Upper lobe of left lung (tissue), 6 donors: ENCODE measurements around the gene KCTD14. TPM values are rescaled to one million over a fixed set of nuclear protein-coding genes. Genes with fewer than 3 reads are reported as not detected.

ENCODE experiments used
- ATAC-seq, 2 donors: fragments of 200-7000 bp; cut with Tn5 transposase; one replicate each; pipeline ENCODE4 v1.9.1; 2022; ENCODE audit warnings: mild to moderate bottlenecking in 2 of 2, moderate library complexity in 2 of 2; ENCODE audit not compliant: low FRiP score in 2 of 2
- DNase-seq, 2 donors: peaks; one replicate each; pipeline ENCODE4 v3.0.0-alpha.2; 2019 to 2020
- H3K27ac ChIP-seq, 4 donors: fragments of 200-600 bp; sonication (generic); one replicate each; pipeline ENCODE4 v1.5.1; 2016 to 2019
- H3K27me3 ChIP-seq, 4 donors: fragments of 200-600 bp; sonication (generic); one replicate each; pipeline ENCODE4 v1.5.1; 2017 to 2019
- H3K36me3 ChIP-seq, 4 donors: fragments of 200-600 bp; sonication (generic); one replicate each; pipeline ENCODE4 v1.5.1; 2016 to 2019
- H3K4me1 ChIP-seq, 4 donors: fragments of 200-600 bp; sonication (generic); one replicate each; pipeline ENCODE4 v1.5.1; 2018 to 2019
- H3K4me3 ChIP-seq, 4 donors: fragments of 200-600 bp; sonication (generic); one replicate each; pipeline ENCODE4 v1.5.1; 2017 to 2019; ENCODE audit warnings: mild to moderate bottlenecking in 2 of 4, moderate library complexity in 1 of 4
- H3K9me3 ChIP-seq, 4 donors: fragments of 200-600 bp; sonication (generic); one replicate each; pipeline ENCODE4 v1.5.1; 2018 to 2019
- CTCF ChIP-seq, 6 experiments: fragments of 450-650 bp in 4 of 6; fragments of 200-600 bp in 2 of 6; sonication (generic) in 2 of 6; IDR thresholded peaks; one replicate each; pipeline ENCODE4 v1.5.1; 2016 to 2019; ENCODE audit warnings: antibody characterized with exemption in 6 of 6
- EP300 ChIP-seq, 4 donors: sonication (generic); formaldehyde crosslinking; IDR thresholded peaks; one replicate each; pipeline ENCODE4 v1.5.1; 2017; ENCODE audit warnings: antibody characterized with exemption in 4 of 4, control low read depth in 2 of 4
- POLR2A ChIP-seq, 4 donors: fragments of 450-650 bp; IDR thresholded peaks; one replicate each; pipeline ENCODE4 v1.5.1; 2016 to 2017; ENCODE audit warnings: antibody characterized with exemption in 4 of 4, mild to moderate bottlenecking in 2 of 4
- POLR2AphosphoS5 ChIP-seq, 2 donors: sonication (generic); formaldehyde crosslinking; IDR thresholded peaks; one replicate each; pipeline ENCODE4 v1.5.1; 2017; ENCODE audit warnings: antibody characterized with exemption in 2 of 2
- WGBS, 2 donors: methylation state at CpG; one replicate each; pipeline ENCODE4 v1.1.5; 2017 to 2018; 5-methylcytosine and 5-hydroxymethylcytosine counted together
- total RNA-seq, 6 donors: library from RNA; depleted of rRNA in 4 of 6; stranded (reverse); fragments of >200 nt in 4 of 6; gene quantifications; one replicate each; pipeline versions ENCODE4 v1.1.0 to v1.2.1, GENCODE V29; 2016 to 2021
- donor health status: DM: no; HTN: no; CAD: no; lungs with moderate emphysema.
- donor health status: DM: no; HTN: yes; CAD: no; lungs with severe emphysema.

The KCTD14 gene
- total RNA-seq, 6 donors from 2014 or later: 10.3 to 28.6 (median 24.3) TPM

- no peaks in the 10 kb centered on the region for H3K9me3 ChIP-seq
- H3K36me3 ChIP-seq: no peaks in the 10 kb centered on the region
- H3K27me3 ChIP-seq: no peaks in the 10 kb centered on the region
- WGBS, 2 donors: 82 to 88% methylated on average over 2 of the region's 2 CpGs
- no peak overlapping the region for H3K27ac ChIP-seq
- DNase-seq: no peak
- ATAC-seq: no peak
- H3K4me1 ChIP-seq: peaks cover 10 to 35% (median 20%) of the 10 kb centered on the region in 4 donors
- no peak overlapping the region for H3K4me3 ChIP-seq
- TF ChIP-seq EP300 (IDR thresholded peaks at IDR 0.05) (no peak), POLR2AphosphoS5 (IDR thresholded peaks at IDR 0.05) (no peak)
Measured at GRCh38 chr11:78027759-78028158, 4.7 kb upstream of the KCTD14 start.

- DNase-seq (no peak), ATAC-seq (no peak)
- Histone ChIP-seq H3K27me3 (no peaks in the 10 kb centered on the region), H3K9me3 (no peaks in the 10 kb centered on the region), H3K4me3 (no peak overlapping the region), H3K4me1 (peaks cover 4 to 24% (median 10%) of the 10 kb centered on the region in 4 donors), H3K36me3 (no peaks in the 10 kb centered on the region), H3K27ac (no peak overlapping the region)
- TF ChIP-seq EP300 (IDR thresholded peaks at IDR 0.05): no peak
- no peak for TF ChIP-seq POLR2A (IDR thresholded peaks at IDR 0.05)
- TF ChIP-seq CTCF (IDR thresholded peaks at IDR 0.05): no peak
- TF ChIP-seq POLR2AphosphoS5 (IDR thresholded peaks at IDR 0.05): no peak
Measured at GRCh38 chr11:78025378-78025777, 2.3 kb upstream of the KCTD14 start.

GRCh38 chr11:78023426-78023825, 350 bp upstream of the KCTD14 start:
- peak overlapping the region; percentile 57 to 90 (median 74) for H3K27ac ChIP-seq
- no peaks in the 10 kb centered on the region for H3K27me3 ChIP-seq
- TF ChIP-seq POLR2AphosphoS5 (IDR thresholded peaks at IDR 0.05): no peak
- TF ChIP-seq CTCF (IDR thresholded peaks at IDR 0.05): no peak
- TF ChIP-seq POLR2A (IDR thresholded peaks at IDR 0.05): no peak
- no peak for TF ChIP-seq EP300 (IDR thresholded peaks at IDR 0.05)
- no peaks in the 10 kb centered on the region for H3K9me3 ChIP-seq
- WGBS, 2 donors: 69 to 75% methylated on average over 7 of the region's 7 CpGs
- DNase-seq (no peak), ATAC-seq (no peak)
- no peaks in the 10 kb centered on the region for H3K36me3 ChIP-seq
- H3K4me3 ChIP-seq: peak overlapping the region in 3 of 4 donors; percentile 49 to 70 (median 64)
- H3K4me1 ChIP-seq: peaks cover 0 to 20% (median 8%) of the 10 kb centered on the region in 4 donors

- Histone ChIP-seq H3K27ac (peak overlapping the region in 3 of 4 donors; percentile 57 to 90 (median 74)), H3K4me3 (peak overlapping the region in 3 of 4 donors; percentile 49 to 70 (median 64)), H3K36me3 (peaks cover 0 to 5% (median 2%) of the 10 kb centered on the region in 4 donors), H3K9me3 (no peaks in the 10 kb centered on the region), H3K4me1 (peaks cover 0 to 17% (median 8%) of the 10 kb centered on the region in 4 donors), H3K27me3 (no peaks in the 10 kb centered on the region)
- 73 to 88% methylated on average over 5 to 6 of the region's 6 CpGs for WGBS, 2 donors
- ATAC-seq (no peak), DNase-seq (no peak)
- TF ChIP-seq CTCF (IDR thresholded peaks at IDR 0.05): no peak
- TF ChIP-seq POLR2AphosphoS5 (IDR thresholded peaks at IDR 0.05): no peak
- TF ChIP-seq POLR2A (IDR thresholded peaks at IDR 0.05): no peak
- TF ChIP-seq EP300 (IDR thresholded peaks at IDR 0.05): no peak
Measured at GRCh38 chr11:78021611-78022010, 1.5 kb downstream of the KCTD14 start.

- DNase-seq (no peak), ATAC-seq (no peak)
- peaks cover 0 to 14% (median 7%) of the 10 kb centered on the region in 4 donors for H3K36me3 ChIP-seq
- TF ChIP-seq POLR2A (IDR thresholded peaks at IDR 0.05) (no peak), EP300 (IDR thresholded peaks at IDR 0.05) (no peak), CTCF (IDR thresholded peaks at IDR 0.05) (no peak), POLR2AphosphoS5 (IDR thresholded peaks at IDR 0.05) (no peak)
- H3K9me3 ChIP-seq: no peaks in the 10 kb centered on the region
- H3K4me1 ChIP-seq: peaks cover 0 to 17% (median 8%) of the 10 kb centered on the region in 4 donors
- H3K27ac ChIP-seq: no peak overlapping the region
- H3K4me3 ChIP-seq: peak overlapping the region in 1 of 4 donors; percentile 2
- no peaks in the 10 kb centered on the region for H3K27me3 ChIP-seq
- 21 to 47% methylated on average over 2 to 3 of the region's 3 CpGs for WGBS, 2 donors
Measured at GRCh38 chr11:78020246-78020645, 2.8 kb downstream of the KCTD14 start.
